NB4 (cell line): ENCODE measurements around the gene FLRT1.

Experiments
- MYC ChIP-seq: IDR thresholded peaks from 2 replicates; pipeline ENCODE4 v1.6.1; 2011; ENCODE audit warnings: low read depth, low read length
- POLR2A ChIP-seq: IDR thresholded peaks from 2 replicates; pipeline ENCODE4 v1.6.1; 2011; ENCODE audit warnings: mild to moderate bottlenecking; ENCODE audit not compliant: insufficient read length; ENCODE audit errors: extremely low read depth
- TF ChIP-seq, protein P1 (sequence below): IDR thresholded peaks from one replicate; pipeline ENCODE4 v1.5.1; 2012; ENCODE audit warnings: low read depth, low read length
- TF ChIP-seq, protein P2 (sequence below): IDR thresholded peaks from 2 replicates; pipeline ENCODE4 v1.6.1; 2011; ENCODE audit warnings: low read depth, low read length

DNA sequence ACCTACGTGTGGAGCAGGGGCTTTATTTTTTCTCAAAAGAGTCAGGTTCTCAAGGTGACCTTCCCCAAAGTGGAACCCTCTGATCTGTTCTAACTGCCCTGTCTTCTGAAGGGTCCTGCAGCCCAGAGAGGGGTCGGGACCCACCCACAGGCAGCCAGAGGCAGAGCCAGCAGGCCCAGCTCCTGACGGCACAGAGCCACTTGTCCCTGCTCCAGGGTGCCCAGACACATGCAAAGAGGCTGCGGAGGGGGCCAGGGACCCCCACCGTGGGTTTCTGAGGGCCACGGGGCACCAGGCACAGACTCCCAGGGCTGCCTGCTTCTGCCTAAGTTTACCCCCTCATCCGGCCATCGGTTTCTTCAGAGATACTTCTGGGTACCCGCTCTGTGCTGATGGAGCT is 37.1 kb downstream of the FLRT1 start:
- TF ChIP-seq, protein P1, sequence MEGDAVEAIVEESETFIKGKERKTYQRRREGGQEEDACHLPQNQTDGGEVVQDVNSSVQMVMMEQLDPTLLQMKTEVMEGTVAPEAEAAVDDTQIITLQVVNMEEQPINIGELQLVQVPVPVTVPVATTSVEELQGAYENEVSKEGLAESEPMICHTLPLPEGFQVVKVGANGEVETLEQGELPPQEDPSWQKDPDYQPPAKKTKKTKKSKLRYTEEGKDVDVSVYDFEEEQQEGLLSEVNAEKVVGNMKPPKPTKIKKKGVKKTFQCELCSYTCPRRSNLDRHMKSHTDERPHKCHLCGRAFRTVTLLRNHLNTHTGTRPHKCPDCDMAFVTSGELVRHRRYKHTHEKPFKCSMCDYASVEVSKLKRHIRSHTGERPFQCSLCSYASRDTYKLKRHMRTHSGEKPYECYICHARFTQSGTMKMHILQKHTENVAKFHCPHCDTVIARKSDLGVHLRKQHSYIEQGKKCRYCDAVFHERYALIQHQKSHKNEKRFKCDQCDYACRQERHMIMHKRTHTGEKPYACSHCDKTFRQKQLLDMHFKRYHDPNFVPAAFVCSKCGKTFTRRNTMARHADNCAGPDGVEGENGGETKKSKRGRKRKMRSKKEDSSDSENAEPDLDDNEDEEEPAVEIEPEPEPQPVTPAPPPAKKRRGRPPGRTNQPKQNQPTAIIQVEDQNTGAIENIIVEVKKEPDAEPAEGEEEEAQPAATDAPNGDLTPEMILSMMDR: no peak
- TF ChIP-seq, protein P2, sequence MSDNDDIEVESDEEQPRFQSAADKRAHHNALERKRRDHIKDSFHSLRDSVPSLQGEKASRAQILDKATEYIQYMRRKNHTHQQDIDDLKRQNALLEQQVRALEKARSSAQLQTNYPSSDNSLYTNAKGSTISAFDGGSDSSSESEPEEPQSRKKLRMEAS: no peak
- TF ChIP-seq POLR2A (no peak), MYC (no peak)
